Erythroblast (primary cell): Measurements from ENCODE around the gene COL4A2.

Experiments used
- DNase-seq, 2 experiments: peaks; one replicate each; lab custom pipeline; 2025; lab: John Stamatoyannopoulos, UW
- GATA1 ChIP-seq: IDR thresholded peaks from 2 replicates; pipeline ENCODE4 v1.6.1; 2011; ENCODE audit warnings: low read depth, mild to moderate bottlenecking, control low read depth, low read length, moderate library complexity
- POLR2A ChIP-seq: IDR thresholded peaks from 2 replicates; pipeline ENCODE4 v1.6.1; 2011; ENCODE audit warnings: mild to moderate bottlenecking, low read length

The COL4A2 gene

DNA sequence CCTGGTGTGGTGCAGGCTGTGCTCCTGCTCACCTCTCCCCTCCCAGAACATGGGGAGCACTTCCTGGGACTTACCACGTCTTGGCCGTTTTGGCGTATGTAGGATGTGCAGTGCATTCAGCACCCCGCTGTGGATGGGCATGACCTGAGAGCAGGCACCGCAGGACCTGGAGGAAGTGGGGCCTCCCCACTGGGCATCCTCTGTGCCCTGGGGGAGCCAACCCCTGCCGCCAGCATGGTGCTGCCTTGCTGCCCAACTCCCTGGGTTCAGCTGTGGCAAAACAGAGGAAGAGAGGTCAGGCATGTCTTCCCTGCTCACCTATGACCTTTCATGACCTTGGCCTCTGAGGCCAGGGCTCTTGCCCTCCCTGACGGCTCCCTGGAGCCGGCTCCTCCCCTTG is 150.9 kb downstream of the COL4A2 start:
- DNase-seq, result no peak

DNA sequence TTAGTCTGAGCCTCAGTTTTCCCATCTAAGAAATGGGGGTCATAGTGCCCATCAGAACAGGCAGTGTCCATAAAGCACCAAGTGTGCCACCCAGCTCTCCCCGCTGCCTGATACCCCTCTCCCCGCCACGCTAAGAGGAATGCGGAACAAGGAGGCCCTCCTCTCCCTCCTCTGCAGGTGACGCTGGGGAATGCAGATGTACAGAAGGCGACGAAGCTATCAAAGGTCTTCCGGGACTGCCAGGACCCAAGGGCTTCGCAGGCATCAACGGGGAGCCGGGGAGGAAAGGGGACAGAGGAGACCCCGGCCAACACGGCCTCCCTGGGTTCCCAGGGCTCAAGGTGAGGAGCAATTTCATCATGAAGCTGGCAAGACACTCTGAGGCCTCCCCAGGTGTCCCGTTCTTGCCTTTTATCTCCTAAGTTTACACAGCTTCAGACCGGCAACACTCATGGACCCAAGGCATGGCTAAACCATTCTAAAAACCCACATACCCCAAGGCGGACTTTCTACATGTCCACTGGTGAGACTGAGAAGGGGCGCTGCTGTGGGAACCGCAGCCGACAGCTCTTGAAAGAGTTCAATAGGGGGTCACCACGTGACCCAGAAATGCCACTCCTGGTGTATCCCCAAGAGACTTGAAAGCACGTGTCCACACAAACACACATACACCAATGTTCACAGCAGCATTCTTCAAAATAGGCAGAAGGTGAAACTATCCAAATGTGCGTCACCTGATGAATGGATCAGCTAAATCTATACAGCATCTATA is 151.7 kb downstream of the COL4A2 start:
- TF ChIP-seq POLR2A (no peak), GATA1 (no peak)
- no peak for DNase-seq

More for the DNA sequence above, 150.9 kb downstream of the COL4A2 start:
- TF ChIP-seq GATA1 (no peak), POLR2A (no peak)

DNA sequence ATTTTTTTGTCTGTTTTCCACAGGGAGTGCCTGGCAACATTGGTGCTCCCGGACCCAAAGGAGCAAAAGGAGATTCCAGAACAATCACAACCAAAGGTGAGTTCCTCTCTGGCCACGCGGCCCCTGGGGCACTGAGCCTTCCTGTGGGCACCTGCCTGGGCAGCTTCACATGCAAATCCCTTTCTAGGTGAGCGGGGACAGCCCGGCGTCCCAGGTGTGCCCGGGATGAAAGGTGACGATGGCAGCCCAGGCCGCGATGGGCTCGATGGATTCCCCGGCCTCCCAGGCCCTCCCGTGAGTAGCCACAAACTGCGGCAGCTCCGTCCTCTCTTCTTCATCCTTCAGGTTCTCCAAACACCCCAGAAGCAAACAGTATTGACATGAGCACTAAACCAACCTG is 155.0 kb downstream of the COL4A2 start:
- DNase-seq, result no peak
- no peak for TF ChIP-seq GATA1

DNA sequence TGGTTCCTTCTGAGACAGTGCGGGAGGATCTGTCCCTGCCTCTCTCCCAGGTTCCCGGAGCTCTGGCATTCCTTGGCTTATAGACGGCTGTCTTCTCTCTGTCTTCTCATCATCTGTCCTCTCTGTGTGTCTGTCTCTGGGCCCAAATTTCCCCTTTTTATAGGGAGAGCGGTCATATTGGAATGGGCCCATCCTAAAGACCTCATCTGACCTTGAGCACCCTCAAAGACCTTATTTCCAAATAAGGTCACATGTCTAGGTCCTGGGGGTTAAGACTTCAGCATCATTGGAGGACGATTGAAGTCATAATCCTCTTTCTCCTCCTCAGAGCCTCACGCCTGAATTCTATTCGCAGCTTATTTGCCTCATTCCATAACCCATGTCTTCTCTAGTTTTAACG is 156.1 kb downstream of the COL4A2 start:
- TF ChIP-seq GATA1 (no peak), POLR2A (no peak)
- DNase-seq, result no peak

DNA sequence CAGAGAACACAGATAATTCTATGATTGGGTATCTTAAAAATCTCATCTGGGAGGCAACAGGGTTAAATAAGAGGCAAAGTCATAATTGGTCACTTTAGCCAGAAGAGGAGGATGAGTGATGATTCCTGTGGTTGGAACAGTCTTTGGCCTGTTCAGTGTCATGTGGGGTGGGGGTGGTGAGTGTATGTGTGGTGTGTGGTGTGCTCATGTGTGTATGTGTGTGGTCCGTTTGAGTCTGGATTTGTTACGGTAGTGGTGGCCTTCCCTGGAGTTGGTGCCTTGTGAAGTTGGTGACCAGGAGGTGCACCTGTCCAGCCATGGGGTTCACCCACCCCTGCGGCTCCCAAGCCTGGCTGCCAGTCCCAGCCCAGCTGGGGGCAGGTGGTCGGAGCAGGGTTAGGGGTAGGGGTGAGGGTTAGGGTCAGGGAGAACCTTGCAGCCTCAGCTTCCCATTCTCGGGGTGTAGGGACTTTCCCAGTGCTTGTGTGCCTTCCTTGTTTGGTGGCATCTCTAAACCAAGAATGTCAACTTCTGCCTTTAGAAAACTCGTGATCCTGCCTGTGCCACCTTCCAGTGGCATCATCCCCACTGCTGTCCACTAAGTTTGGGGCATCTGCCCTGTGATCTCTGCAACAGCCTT is 156.9 kb downstream of the COL4A2 start:
- no peak for DNase-seq
- no peak for TF ChIP-seq GATA1

DNA sequence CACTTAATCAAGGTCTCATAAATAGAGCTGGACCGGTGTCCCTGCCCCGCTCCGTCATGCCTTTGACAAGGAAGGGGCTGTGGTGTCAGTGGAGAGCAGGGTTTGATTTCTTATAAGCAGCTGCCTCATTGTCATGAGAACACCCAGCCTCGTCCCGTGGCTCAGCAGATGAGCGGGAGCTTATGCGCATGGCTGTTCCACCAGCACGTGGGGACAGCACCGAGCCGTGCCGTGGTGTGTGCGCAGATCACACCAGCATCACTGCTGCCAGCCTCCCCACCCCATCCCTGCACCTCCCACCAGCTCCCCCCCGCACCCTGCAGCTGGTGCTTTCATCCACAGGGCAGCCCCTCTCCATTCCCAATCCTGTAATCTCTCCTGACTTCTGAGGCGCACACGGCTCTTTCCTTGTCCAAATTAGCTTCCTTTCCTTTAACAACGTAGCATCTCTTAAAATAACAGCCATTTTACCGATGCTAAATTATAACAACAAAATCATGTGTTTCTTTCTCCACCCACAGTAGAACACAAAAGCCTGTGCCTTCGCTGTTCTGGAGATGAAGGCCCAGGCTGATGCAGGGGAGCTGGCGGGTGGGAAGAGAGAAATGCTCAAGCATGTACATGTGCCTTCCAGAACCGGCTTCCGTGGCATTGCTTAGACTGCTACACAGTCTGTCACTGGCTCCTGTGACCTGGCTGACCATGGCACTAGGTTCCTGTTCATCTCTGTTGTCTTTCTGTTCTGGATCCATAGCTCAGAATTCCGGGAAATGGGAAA is 157.7 kb downstream of the COL4A2 start:
- DNase-seq, result no peak
- TF ChIP-seq POLR2A (no peak), GATA1 (no peak)

DNA sequence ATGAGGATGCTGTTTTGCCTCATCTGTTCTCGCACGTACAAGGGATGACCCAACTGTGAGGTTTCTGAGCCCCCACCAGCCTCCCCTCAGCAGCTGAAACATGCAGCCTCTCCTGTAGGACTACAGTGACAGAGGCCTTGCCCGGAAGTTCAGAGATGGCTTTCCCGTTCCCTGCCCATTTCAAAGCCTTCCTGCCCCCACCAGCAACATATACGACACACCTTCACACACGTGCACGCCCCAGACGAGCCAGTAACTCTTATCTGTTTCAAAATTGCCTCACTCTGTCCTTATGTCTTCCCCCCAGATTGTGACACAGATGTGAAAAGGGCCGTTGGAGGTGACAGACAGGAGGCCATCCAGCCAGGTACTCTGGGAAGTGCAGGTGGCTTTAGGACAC is 158.6 kb downstream of the COL4A2 start:
- no peak for DNase-seq
- TF ChIP-seq GATA1 (no peak), POLR2A (no peak)

DNA sequence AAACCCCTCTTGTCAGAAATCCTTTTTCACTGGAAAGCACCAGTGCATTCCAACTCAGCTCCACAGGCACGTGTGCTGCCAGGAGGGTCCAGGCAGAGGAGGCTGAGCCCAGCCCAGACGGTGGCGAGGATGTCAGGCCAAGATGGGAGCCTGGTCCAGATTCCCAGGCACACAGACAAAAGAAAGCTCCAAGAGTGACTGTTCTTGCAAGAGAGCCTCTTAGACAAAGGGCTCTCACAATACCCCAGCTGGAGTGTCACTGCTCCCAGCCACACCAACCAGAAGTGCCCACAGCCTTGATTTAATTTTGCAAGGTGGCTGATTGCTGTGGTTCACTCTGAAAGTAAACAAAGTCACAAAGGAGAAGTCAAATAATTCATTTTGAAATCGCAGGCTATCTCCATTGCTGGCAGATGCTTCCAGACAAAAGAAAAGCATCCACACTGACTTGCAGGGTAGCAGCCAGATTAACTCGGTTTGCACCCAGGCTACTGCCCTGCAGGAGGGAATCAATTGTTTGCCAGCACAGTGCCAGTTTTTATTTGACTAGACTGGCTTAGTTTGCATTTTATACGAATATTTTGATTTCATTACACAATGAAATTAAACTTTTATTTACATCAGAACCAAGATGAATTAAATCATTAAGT is 159.3 kb downstream of the COL4A2 start:
- DNase-seq, result no peak
- TF ChIP-seq POLR2A (no peak), GATA1 (no peak)

DNA sequence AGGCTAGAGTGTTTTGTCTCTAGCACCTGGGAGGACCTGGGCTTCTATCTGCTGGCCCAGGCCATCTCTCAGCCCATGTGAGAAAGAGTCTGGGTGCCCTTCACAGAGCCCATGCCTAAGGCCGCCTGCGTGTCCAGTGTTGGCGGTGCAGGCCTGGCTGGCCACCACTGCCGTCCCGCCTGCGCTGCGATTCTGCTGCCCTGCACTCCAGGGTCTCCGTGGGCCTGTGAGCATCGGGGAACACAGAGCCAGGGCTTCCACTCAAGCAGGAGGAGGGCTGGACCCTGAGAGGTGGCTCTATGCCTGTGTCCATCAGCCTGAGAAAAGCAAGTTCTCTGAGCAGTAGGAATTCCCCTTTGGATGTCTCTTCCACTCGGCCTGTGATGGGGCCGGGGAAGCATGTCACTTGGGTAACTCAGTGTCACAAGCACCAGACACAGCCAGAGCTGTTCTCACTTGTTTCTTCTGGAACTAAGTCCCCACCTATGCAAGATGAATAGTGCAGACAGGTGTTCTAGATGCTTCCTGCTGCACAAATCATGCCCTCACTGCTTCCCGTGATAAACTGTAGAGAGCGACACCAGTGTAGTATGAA is 160.5 kb downstream of the COL4A2 start:
- TF ChIP-seq POLR2A (no peak), GATA1 (no peak)

DNA sequence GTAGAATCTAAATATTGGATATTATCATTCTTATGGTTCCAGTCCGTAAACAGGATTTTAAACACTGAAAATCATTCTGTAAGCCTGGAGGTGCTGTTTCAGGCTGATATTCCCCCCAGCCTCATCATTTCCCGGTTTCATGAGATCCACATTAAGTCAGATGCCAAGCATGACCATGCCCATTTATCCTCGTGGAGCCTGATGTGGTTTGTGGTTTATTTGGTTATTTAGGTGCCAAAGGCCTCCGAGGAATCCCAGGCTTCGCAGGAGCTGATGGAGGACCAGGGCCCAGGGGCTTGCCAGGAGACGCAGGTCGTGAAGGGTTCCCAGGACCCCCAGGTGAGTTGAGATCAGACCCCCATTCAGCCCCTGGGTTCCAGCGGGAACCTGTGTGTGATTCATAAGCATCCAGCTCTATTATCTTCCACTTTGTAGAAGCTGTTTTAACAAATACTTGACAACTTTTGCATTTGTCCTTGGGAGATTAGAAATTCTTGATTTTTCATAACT is 162.0 kb downstream of the COL4A2 start:
- TF ChIP-seq POLR2A (no peak), GATA1 (no peak)
- no peak for DNase-seq

More for the DNA sequence above, 160.5 kb downstream of the COL4A2 start:
- no peak for DNase-seq

DNA sequence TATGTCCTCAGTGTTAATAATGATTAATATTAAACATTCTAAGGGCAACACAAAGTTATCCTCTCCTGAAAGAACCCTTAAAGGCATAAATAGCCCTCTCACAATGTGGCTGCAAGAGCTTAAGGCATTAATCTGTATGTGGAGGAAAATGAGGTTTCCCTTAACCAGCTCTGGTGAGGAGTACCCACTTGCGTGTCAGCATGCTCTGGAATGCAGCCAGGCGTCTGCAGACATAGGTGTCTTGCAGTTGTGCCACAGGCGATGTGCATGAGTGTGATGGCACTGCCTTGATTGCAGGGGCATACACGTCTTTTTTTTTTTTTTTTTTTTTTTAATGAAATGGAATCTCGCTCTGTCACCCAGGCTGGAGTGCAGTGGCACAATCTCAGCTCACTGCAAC is 162.5 kb downstream of the COL4A2 start:
- no peak for TF ChIP-seq GATA1
- no peak for TF ChIP-seq POLR2A
- no peak for DNase-seq

DNA sequence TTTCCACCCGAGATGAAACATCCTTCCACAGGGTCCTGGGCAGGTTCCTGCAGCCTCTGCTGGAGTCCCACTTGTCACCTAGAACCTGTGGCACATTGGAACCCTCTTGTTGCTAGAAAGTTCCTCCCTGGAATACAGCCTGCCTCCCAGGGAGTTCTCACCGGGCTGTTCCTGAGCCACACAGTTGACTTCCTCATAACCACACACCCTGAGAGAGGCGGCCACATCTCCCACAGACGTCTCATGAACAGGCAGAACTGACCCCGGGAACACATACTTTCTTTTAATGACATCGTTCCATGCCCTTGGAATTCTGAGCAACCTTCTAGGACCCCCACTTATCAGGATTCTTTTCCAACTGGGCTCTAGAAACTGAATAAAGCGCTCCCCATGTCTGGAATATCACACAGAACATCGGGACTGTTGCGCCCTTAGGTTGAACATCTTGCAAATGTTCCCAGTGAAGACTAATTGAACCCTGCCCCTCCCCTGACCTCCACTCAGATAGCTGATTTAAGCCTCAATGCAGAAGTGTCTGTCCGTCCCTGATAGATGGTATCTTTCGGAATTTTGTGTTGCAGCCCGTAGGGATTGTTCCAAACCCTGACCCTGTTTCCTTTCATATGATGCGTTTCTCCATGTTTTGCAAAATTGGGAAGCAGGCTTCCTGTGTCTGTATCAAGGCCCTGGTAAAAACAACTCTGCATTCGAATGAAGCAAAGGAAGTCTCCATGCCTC is 163.4 kb downstream of the COL4A2 start:
- DNase-seq, result no peak
- TF ChIP-seq GATA1, result no peak
- no peak for TF ChIP-seq POLR2A
